ENCODE results near the gene MLPH.

DNA sequence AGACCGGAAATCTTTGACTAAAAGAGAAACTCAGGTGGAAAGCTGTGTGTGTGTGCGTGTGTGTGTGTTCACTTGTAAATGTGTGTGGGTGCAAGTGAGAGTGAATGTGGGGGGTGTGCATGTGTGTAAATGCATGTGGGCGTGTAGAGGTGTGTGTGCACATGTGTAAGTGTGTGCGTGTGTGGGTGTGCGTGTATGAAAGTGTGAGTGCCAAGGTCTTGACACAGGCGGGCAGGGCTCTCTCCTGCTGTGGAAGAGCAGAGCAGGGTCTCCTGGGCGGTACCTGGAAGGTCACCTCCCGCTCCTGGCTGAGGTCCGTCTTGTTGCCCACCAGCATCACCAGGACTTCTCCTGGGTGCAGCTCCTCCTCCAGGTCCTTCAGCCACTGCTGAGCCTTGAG lies 89.9 kb downstream of the MLPH start:
- TF ChIP-seq CTCF (IDR thresholded peaks at IDR 0.05; ENCODE audit: low read depth, low read length) = no peak
- TF ChIP-seq, protein P1, sequence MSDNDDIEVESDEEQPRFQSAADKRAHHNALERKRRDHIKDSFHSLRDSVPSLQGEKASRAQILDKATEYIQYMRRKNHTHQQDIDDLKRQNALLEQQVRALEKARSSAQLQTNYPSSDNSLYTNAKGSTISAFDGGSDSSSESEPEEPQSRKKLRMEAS (IDR thresholded peaks at IDR 0.05; ENCODE audit: low read depth, low read length) = no peak

Measured in NB4 (cell line).